IPS-NIHi7 (cell line): ENCODE data around the gene STX10.

Experiments
- DNase-seq: peaks from one replicate; pipeline ENCODE4 v3.0.0; 2012; ENCODE audit warnings: mixed read lengths; ENCODE audit errors: extremely low spot score

STX10 gene

DNA sequence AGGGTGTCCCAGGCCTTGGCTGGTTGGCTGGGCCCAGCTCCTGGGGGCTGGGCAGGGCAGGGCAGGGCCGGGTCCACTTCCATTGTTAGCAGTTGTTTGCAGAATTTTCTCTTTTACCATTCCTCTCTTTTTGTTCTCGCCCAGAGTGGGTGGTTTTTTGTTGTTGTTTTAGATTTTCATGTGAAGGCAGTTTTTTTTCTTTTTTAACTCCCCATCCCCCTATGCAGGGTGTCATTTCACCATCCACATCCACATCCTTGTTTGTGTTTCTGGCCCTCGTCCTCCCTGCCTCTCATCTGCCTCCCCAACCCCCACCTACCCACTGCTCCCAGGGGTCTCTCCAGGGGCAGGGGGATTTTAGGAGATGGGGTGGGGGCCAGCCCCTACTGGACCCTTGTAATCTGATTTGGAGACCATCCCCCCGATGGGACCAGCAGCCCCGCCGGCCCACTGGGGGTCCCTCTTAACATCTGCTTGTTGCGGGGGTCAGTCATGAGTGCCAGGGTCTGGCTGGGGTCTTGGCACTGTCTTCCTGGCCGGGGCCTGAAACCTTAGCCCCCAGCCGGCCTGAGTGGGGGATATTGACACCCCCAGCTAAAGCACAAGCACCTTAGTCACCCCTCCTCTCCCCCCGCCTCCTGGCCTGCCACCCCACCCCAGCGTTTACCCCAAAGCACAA is 10.4 kb downstream of the STX10 start:
- no peak for DNase-seq

DNA sequence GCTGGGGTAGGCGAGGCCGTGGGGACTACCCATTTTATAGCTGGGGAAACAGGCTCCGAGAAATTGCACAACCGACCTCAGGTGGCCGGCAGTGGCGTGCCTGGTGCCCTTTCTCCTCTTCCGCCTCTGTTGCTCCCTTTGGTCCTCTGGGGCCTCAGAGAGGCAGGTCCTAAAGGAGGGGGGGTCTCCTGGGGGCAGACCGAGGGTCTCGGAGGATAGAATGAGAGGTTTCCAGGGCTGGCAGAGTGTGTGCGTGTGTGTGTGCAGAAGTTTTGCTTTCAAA is 11.3 kb downstream of the STX10 start:
- no peak for DNase-seq

- DNase-seq: no peak
Observed at GRCh38 chr19:13138171-13138915, 11.8 kb downstream of the STX10 start.

DNA sequence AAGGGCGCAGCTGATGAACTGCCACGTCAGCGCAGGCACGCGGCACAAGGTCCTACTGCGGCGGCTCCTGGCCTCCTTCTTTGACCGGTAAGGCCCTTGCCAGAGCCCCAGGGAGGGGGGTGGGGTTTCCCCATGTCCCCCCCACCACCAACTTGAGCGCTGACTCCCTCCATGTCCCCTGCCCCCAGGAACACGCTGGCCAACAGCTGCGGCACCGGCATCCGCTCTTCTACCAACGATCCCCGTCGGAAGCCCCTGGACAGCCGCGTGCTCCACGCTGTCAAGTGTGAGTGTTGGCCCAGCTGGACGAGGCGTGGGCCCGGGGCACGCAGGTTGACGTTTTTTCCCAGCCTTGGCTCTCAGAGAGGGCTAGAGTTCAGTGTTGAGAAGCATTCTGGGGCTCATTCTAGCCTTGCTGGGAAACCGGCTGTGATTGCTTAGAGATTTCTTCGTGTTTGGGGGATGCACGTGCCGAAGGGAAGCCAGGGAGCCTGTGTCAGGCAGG is 12.8 kb downstream of the STX10 start:
- DNase-seq: no peak

DNA sequence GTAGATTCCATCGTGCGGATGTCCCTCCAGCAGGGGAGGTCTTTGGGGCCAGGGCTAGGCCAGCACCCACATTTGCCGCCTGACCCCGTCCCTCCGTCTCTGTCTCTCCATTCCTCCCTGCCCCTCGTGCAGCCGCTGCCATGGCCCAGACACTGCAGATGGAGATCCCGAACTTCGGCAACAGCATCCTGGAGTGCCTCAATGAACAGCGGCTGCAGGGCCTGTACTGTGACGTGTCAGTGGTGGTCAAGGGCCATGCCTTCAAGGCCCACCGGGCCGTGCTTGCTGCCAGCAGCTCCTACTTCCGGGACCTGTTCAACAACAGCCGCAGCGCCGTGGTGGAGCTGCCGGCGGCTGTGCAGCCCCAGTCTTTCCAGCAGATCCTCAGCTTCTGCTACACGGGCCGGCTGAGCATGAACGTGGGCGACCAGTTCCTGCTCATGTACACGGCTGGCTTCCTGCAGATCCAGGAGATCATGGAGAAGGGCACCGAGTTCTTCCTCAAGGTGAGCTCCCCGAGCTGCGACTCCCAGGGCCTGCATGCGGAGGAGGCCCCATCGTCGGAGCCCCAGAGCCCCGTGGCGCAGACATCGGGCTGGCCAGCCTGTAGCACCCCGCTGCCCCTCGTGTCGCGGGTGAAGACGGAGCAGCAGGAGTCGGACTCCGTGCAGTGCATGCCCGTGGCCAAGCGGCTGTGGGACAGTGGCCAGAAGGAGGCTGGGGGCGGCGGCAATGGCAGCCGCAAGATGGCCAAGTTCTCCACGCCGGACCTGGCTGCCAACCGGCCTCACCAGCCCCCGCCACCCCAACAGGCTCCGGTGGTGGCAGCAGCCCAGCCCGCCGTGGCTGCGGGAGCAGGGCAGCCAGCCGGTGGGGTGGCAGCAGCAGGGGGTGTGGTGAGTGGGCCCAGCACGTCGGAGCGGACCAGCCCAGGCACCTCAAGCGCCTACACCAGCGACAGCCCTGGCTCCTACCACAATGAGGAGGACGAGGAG is 14.8 kb downstream of the STX10 start:
- no peak for DNase-seq

DNA sequence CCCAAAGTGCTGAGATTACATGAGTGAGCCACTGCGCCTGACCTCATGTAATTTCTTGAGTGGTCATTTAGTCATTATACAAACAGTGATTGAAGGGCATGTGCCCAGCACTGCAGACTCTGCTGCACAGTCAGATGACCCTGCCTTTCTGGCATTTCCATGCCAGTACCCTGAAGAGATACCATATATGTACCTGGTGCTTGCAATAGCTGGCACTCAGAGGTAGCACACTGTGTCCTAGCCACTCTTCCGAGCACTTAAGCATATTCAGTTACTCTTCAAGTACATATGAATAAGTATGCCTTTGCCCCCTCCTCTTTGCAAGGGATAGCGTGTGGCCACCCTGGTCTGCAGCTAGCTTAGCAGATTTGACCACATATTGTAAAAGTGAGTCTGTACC is 15.5 kb downstream of the STX10 start:
- no peak for DNase-seq

DNA sequence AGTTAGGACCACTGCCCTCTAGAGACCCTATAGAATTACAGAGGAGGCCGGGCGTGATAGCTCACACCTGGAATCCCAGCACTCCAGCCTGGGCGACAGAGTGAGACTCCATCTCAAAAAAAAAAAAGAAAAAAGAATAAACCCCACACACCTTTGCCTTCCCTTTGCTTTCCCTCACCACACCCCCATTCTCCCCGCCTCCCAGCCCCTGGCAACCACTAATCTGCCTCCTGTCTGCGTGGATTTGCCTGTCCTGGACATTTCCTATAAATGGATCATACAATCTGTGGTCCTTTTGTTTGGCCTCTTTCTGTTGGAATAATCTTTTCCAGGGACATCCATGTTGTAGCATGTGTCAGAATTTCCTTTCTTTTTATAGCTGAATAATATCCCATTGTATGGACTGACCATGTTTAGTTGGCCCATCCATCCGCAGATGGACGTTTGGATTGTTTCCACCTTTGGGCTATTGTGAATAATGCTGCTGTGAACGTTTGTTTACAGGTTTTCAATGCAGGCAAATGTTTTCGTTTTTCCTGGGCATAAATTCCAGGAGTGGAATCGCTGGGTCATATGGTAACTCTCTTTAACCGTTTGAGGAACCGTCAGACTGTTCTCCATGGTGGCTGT is 16.8 kb downstream of the STX10 start:
- no peak for DNase-seq

DNA sequence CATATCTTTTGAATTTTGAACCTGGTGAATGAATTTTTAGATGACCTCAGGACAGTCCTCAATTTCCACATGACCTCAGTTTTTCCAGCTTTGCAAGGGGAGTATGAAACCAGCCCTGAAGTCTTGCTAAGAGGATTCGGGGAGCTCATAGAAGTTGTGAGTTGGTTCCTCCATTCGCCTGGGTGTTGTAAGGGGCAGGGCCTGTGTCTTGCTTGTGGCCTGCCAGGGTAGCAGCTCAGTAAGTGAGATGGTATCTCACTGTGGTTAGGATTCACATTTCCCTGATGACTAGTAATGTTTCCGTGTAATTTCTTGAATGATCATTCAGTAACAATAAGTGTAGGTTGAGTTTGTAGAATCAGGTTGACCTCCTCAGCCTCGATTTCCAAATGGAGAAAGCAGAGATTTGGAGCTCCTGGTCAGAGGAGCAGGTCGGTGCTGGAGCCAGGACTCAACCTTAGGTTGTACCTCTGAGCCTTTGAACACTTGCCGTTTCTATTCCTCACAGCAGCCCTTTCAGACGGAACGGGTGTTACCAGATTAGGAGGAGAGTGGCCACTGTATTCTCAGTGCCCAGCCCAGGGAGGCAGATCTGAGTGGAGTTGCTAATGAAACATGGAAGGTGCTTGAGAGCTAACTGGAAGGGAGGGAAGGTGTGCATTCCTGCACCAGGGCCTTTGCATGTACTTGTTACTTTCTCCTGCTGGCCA is 17.5 kb downstream of the STX10 start:
- DNase-seq: no peak

- no peak for DNase-seq
Observed at GRCh38 chr19:13130886-13131490, 19.2 kb downstream of the STX10 start.

- no peak for DNase-seq
Observed at GRCh38 chr19:13129384-13129783, 20.8 kb downstream of the STX10 start.

DNA sequence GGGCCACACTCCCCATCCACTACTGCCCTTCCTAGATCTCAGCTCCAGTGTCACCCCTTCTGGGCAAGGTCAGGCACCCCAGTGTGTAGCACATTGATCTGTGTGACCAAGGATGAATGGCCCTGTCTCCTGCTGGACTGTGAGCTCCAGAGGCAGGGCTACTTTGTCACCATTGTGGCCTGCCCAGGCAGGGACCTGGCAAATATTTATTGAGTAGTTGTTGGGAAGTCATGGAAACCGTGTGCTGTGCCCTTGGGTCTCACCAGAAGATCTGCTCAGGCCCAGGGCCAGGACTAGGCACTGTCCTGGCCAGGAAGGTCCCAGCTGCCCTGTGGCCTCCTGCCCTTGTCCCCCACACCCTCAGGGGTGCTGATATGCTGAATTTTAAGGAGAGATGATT is 21.6 kb downstream of the STX10 start:
- no peak for DNase-seq

GRCh38 chr19:13127811-13128575 is 22.2 kb downstream of the STX10 start:
- DNase-seq: no peak

DNA sequence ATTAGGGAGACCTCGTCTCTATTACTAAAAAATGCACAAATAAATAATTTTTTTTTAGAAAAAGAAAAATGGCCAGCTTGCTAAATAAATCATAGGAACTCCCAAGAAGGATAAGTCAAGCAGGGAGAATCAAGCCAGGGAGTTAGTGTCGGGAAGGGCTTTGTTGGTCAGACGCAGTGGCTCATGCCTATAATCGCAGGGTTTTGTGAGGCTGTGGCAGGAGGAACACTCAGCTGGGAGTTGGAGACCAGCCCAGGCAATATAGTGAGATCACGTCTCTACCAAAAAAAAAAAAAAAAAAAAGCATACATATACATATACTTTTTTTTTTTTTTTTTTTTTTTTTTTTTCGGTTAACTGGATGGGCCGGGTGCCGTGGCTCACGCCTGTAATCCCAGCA is 23.1 kb downstream of the STX10 start:
- no peak for DNase-seq

GRCh38 chr19:13122980-13123957 is 26.9 kb downstream of the STX10 start:
- no peak for DNase-seq

DNA sequence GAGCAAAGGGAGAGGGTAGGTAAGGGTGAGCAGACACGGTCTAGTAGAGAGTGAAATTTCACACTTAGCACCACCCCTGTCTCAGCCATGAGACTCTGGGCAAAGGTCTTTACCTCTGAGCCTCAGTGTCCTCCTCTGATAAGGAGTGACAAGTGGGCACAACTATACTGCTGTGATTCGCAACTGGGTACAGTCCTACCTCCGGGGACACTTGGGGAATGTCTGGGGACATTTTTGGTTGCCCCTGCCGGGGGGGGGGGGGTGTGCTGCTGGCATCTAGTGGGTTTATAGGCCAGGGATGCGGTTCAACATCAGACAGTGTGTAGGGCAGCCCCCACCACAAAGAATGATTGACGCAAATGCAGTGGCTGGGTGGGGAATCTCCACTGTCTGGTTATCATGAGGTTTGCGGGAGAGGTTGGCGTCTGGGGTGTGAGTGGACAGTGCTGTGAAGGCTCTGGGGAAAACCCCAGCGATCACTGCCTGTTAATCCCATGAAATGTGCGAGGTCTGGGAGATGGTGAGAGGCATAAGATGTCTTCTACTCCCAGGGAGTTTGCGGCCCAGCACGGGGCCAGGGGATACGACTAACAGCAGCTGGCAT is 27.8 kb downstream of the STX10 start:
- no peak for DNase-seq

GRCh38 chr19:13121551-13122274 is 28.5 kb downstream of the STX10 start:
- DNase-seq: no peak

DNA sequence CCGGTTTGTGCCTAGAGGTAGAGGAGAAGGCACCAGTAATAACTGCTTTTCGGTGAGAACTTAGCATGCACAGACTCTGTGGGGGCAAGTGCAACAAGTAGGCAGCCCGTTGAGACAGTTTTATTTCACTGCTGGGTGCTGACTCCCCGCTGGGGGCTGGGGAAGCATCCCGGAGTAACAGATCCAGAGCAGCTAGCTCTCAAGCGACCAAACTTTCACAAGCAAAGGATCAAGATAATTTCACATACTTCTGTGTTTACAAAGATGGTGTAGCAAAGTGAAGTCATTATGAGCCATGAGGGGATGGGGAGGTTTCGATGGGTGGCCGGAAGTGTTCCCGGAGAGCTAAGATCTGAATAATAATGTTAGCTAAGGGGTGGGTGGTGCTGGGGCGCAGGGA is 29.4 kb downstream of the STX10 start:
- DNase-seq: no peak

DNA sequence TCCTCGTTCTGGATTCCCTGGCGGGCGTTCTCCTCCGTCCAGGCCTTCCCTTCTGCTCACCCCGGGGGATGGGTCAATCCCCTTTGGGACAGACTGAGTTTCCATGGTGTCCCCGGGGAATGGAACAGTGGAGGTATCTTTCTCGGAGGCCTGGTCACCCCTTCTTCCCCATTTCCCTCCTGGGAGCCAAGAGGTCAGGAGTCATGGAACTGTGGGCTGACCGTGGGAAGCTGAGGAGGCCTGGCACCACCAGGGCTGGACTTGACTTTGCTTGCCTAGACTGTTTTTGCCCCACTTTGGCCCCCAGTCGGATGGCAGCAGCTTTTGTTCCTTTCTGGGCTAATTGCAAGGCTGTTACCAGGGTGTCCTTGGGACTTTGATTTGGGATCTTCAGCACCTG is 30.1 kb downstream of the STX10 start:
- no peak for DNase-seq
